Lower leg skin (tissue), 4 donors: ENCODE measurements around the gene SPRED1. TPM values are rescaled to one million over a fixed set of nuclear protein-coding genes. Genes with fewer than 3 reads are reported as not detected.

Source experiments
- DNase-seq, 2 donors: peaks; one replicate each; pipeline ENCODE4 v3.0.0-alpha.2; 2019; ENCODE audit warnings: low spot score in 2 of 2
- H3K4me3 ChIP-seq: fragments of 200-600 bp; sonication (generic); 2 replicates; pipeline ENCODE4 v1.5.1; 2017; ENCODE audit warnings: mild to moderate bottlenecking, low read depth; ENCODE audit not compliant: poor library complexity, severe bottlenecking
- CTCF ChIP-seq, 3 donors: fragments of 450-650 bp; IDR thresholded peaks; one replicate each; pipeline ENCODE4 v1.5.1; 2016; ENCODE audit warnings: antibody characterized with exemption in 3 of 3, mild to moderate bottlenecking in 3 of 3, moderate library complexity in 2 of 3
- POLR2A ChIP-seq, 2 donors: fragments of 450-650 bp; IDR thresholded peaks; one replicate each; pipeline ENCODE4 v1.6.1; 2016 to 2017; ENCODE audit warnings: antibody characterized with exemption in 2 of 2, mild to moderate bottlenecking in 1 of 2, moderate library complexity in 1 of 2
- WGBS, 2 donors: methylation state at CpG; one replicate each; pipeline ENCODE4 v1.1.5; 2018; 5-methylcytosine and 5-hydroxymethylcytosine counted together
- intact Hi-C: fragments of 100-400 bp; cut with DNase I; formaldehyde crosslinking; loops from one replicate; pipeline ENCODE4 v1.15.0; 2023; ENCODE audit warnings: low total_unique reads
- total RNA-seq, 4 donors: library from RNA; depleted of rRNA; stranded (reverse); fragments of >200 nt; gene quantifications; one replicate each; pipeline ENCODE4 v1.1.0, GENCODE V29; 2016

Gene SPRED1
- total RNA-seq, 4 donors from 2014 or later = 8.8 to 14.8 (median 11.5) TPM

DNA sequence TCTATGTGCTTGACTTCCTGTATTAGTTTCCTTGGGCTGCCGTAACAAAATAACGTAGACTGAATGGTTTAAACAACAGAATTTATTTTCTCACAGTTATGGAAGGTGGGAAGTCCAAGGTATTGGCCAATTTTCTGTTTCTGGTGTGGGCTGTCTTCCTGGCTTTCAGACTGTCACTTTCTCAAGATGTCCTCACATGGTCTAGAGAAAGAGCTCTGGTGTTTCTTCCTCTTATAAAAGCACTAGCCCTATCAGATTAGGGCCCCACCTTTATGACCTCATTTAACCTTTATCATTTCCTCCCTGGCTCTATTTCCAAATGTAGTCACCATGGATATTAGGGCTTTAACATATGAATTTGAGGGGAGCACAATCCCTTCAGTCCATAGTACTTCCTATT, 54.6 kb downstream of the SPRED1 start:
- no peak for DNase-seq
- no peak for TF ChIP-seq POLR2A (IDR thresholded peaks at IDR 0.05)
- TF ChIP-seq CTCF (IDR thresholded peaks at IDR 0.05) = no peak
- H3K4me3 ChIP-seq = no peak overlapping the region
- intact Hi-C loops = no loop called here
- WGBS, 2 donors = 90% methylated on average over 2 of the region's 2 CpGs

- intact Hi-C loops = no loop called here
- DNase-seq = no peak
- TF ChIP-seq POLR2A (IDR thresholded peaks at IDR 0.05) = no peak
- no peak for TF ChIP-seq CTCF (IDR thresholded peaks at IDR 0.05)
- no peak overlapping the region for H3K4me3 ChIP-seq
- WGBS, 2 donors = 85 to 87% methylated on average over 5 of the region's 5 CpGs
Observed at GRCh38 chr15:38307861-38308641, 55.4 kb downstream of the SPRED1 start.

DNA sequence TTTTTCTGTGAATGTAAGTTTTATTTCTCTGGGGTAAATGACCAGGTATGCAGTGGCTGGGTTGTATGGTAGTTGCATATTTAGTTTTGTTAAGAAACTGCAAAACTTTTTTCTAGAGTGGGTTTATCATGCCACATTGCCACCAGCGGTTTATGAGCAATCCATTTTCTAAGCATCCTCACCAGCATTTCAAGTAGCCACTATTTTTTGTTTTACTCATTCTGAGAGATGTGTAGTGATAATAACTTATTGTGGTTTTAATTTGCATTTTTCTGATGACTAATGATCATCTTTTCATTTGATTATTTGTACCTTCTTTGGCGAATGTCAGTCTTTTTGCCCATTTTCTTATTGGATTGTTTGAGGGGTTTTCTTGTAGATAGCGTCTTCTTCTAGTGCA, 56.2 kb downstream of the SPRED1 start:
- DNase-seq = no peak
- no peak for TF ChIP-seq CTCF (IDR thresholded peaks at IDR 0.05)
- H3K4me3 ChIP-seq = no peak overlapping the region
- 93 to 94% methylated on average over 3 of the region's 3 CpGs for whole genome bisulfite sequencing, 2 donors
- intact Hi-C loops = no loop called here

GRCh38 chr15:38312190-38312589, 59.6 kb downstream of the SPRED1 start:
- no peak overlapping the region for H3K4me3 ChIP-seq
- WGBS, 2 donors = 81 to 84% methylated on average over 3 of the region's 3 CpGs
- TF ChIP-seq POLR2A (IDR thresholded peaks at IDR 0.05) (no peak), CTCF (IDR thresholded peaks at IDR 0.05) (no peak)
- intact Hi-C loops = no loop called here
- DNase-seq = no peak

GRCh38 chr15:38316311-38316710, 63.7 kb downstream of the SPRED1 start:
- TF ChIP-seq CTCF (IDR thresholded peaks at IDR 0.05) (no peak), POLR2A (IDR thresholded peaks at IDR 0.05) (no peak)
- intact Hi-C loops = no loop called here
- WGBS, 2 donors = 80 to 89% methylated on average over 2 of the region's 2 CpGs
- no peak overlapping the region for H3K4me3 ChIP-seq
- no peak for DNase-seq

GRCh38 chr15:38320181-38320580, 67.5 kb downstream of the SPRED1 start:
- no peak overlapping the region for H3K4me3 ChIP-seq
- no peak for DNase-seq
- intact Hi-C loops = no loop called here
- no peak for TF ChIP-seq POLR2A (IDR thresholded peaks at IDR 0.05)
- TF ChIP-seq CTCF (IDR thresholded peaks at IDR 0.05) = no peak
